ENCODE measurements around the gene CCDC192. TPM values are rescaled to one million over a fixed set of nuclear protein-coding genes. Genes with fewer than 3 reads are reported as not detected.

The CCDC192 gene
- total and polyA plus RNA-seq, 2 experiments from 2014 or later = 0.40 TPM; not detected in 1

DNA sequence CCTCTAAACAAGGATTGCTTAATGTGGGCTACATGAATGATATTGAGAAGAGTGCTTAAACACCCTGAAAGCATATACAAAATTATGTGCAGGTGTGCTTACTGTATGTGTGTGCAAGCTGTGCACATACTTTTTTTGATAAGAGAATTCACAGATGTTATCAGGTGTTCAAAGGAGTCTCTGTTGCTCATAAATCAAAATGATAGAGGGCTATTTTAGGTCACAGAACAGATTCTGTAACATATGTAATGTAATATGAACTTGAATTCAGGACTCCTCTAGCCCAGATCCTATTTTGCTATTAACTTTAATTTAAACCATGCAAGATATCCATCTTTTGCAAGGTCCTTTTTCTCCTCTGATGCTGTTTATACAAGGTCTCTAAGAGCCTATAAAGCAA lies 38.2 kb downstream of the CCDC192 start:
- no peak overlapping the region for H3K4me3 ChIP-seq
- peaks cover 3% of the 10 kb centered on the region; the same call in 1 of the 2 replicates for H3K9me2 ChIP-seq (ENCODE audit: insufficient read depth)
- no peaks in the 10 kb centered on the region for H3K27me3 ChIP-seq (ENCODE audit: insufficient read depth)
- ATAC-seq (no peak), DNase-seq (ENCODE audit: low spot score) (no peak)
- H3K79me2 ChIP-seq (replicated peaks; ENCODE audit: insufficient read depth) = no peaks in the 10 kb centered on the region
- H4K20me1 ChIP-seq (replicated peaks; ENCODE audit: insufficient read depth) = no peaks in the 10 kb centered on the region
- H2AFZ ChIP-seq = no peak overlapping the region
- H3K4me1 ChIP-seq (ENCODE audit: insufficient read depth) = peaks cover 6% of the 10 kb centered on the region; the same call in 1 of the 2 replicates
- H3K27ac ChIP-seq (ENCODE audit: low read depth) = no peak overlapping the region
- H3K9me3 Mint-ChIP-seq = peaks cover 3% of the 10 kb centered on the region; the same call in 2 of the 3 replicates
- no peak overlapping the region for H3K27ac Mint-ChIP-seq
- no peaks in the 10 kb centered on the region for H3K36me3 ChIP-seq (ENCODE audit: insufficient read depth)
- no peak overlapping the region for H3K4me3 Mint-ChIP-seq
- no peak overlapping the region for H3K4me2 ChIP-seq
- H3K27me3 Mint-ChIP-seq (ENCODE audit: insufficient read depth, low read depth, poor library complexity) = peaks cover 4% of the 10 kb centered on the region
- no peaks in the 10 kb centered on the region for H3F3A ChIP-seq (replicated peaks; ENCODE audit: low read depth)
- TF ChIP-seq CTCF (conservative IDR thresholded peaks at IDR 0.05; ENCODE audit: low read depth in 2 of 2) = no peak
- peaks cover 10% of the 10 kb centered on the region for H3K4me1 Mint-ChIP-seq
- H3K36me3 Mint-ChIP-seq (ENCODE audit: low read depth) = peaks cover 3% of the 10 kb centered on the region; the same call in 1 of the 3 replicates

GRCh38 chr5:127744241-127744640 lies 41.0 kb downstream of the CCDC192 start:
- H3K27me3 ChIP-seq (ENCODE audit: insufficient read depth) = no peaks in the 10 kb centered on the region
- no peaks in the 10 kb centered on the region for H4K20me1 ChIP-seq (replicated peaks; ENCODE audit: insufficient read depth)
- no peak overlapping the region for H3K27ac ChIP-seq (ENCODE audit: low read depth)
- no peak overlapping the region for H2AFZ ChIP-seq
- no peak for ATAC-seq
- H3K4me2 ChIP-seq = no peak overlapping the region
- H3K27me3 Mint-ChIP-seq (ENCODE audit: insufficient read depth, low read depth, poor library complexity) = peaks cover 4% of the 10 kb centered on the region
- no peaks in the 10 kb centered on the region; the same call in 2 of the 3 replicates for H3K9me3 Mint-ChIP-seq
- H3K36me3 Mint-ChIP-seq (ENCODE audit: low read depth) = no peaks in the 10 kb centered on the region
- no peak overlapping the region for H3K4me3 ChIP-seq
- DNase-seq (ENCODE audit: low spot score) = no peak
- peaks cover 7% of the 10 kb centered on the region for H3K4me1 Mint-ChIP-seq
- no peaks in the 10 kb centered on the region for H3F3A ChIP-seq (replicated peaks; ENCODE audit: low read depth)
- peaks cover 3% of the 10 kb centered on the region; the same call in 1 of the 2 replicates for H3K9me2 ChIP-seq (ENCODE audit: insufficient read depth)
- no peaks in the 10 kb centered on the region for H3K79me2 ChIP-seq (replicated peaks; ENCODE audit: insufficient read depth)
- no peak overlapping the region for H3K27ac Mint-ChIP-seq
- peaks cover 6% of the 10 kb centered on the region; the same call in 1 of the 2 replicates for H3K4me1 ChIP-seq (ENCODE audit: insufficient read depth)
- no peak overlapping the region for H3K4me3 Mint-ChIP-seq
- no peaks in the 10 kb centered on the region for H3K36me3 ChIP-seq (ENCODE audit: insufficient read depth)
- TF ChIP-seq, protein P1, sequence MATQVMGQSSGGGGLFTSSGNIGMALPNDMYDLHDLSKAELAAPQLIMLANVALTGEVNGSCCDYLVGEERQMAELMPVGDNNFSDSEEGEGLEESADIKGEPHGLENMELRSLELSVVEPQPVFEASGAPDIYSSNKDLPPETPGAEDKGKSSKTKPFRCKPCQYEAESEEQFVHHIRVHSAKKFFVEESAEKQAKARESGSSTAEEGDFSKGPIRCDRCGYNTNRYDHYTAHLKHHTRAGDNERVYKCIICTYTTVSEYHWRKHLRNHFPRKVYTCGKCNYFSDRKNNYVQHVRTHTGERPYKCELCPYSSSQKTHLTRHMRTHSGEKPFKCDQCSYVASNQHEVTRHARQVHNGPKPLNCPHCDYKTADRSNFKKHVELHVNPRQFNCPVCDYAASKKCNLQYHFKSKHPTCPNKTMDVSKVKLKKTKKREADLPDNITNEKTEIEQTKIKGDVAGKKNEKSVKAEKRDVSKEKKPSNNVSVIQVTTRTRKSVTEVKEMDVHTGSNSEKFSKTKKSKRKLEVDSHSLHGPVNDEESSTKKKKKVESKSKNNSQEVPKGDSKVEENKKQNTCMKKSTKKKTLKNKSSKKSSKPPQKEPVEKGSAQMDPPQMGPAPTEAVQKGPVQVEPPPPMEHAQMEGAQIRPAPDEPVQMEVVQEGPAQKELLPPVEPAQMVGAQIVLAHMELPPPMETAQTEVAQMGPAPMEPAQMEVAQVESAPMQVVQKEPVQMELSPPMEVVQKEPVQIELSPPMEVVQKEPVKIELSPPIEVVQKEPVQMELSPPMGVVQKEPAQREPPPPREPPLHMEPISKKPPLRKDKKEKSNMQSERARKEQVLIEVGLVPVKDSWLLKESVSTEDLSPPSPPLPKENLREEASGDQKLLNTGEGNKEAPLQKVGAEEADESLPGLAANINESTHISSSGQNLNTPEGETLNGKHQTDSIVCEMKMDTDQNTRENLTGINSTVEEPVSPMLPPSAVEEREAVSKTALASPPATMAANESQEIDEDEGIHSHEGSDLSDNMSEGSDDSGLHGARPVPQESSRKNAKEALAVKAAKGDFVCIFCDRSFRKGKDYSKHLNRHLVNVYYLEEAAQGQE (IDR thresholded peaks at IDR 0.05; ENCODE audit: unreplicated experiment) = no peak
- TF ChIP-seq JUNB (IDR thresholded peaks at IDR 0.05; ENCODE audit: unreplicated experiment) (no peak), POLR2AphosphoS5 (IDR thresholded peaks at IDR 0.05; ENCODE audit: low read depth) (no peak), EZH2 (IDR thresholded peaks at IDR 0.05; ENCODE audit: low read depth, unreplicated experiment) (no peak), ZNF114 (CRISPR knock-in tag; IDR thresholded peaks at IDR 0.05) (no peak), ZNF462 (CRISPR knock-in tag; IDR thresholded peaks at IDR 0.05) (no peak), CTCF (conservative IDR thresholded peaks at IDR 0.05; ENCODE audit: low read depth in 2 of 2) (no peak)
